HL-60/S4 (cell line): ENCODE data around the gene CREB3L2.

Experiments used
- in situ Hi-C: fragments of 300-500 bp; cut with MboI; formaldehyde crosslinking; loops from 2 replicates; pipeline ENCODE4 v1.14.3; 2022; ENCODE audit warnings: low sequenced_read_pairs

CREB3L2 gene

GRCh38 chr7:137881607-137882260, 120.2 kb downstream of the CREB3L2 start:
- in situ Hi-C loops, result no loop called here

DNA sequence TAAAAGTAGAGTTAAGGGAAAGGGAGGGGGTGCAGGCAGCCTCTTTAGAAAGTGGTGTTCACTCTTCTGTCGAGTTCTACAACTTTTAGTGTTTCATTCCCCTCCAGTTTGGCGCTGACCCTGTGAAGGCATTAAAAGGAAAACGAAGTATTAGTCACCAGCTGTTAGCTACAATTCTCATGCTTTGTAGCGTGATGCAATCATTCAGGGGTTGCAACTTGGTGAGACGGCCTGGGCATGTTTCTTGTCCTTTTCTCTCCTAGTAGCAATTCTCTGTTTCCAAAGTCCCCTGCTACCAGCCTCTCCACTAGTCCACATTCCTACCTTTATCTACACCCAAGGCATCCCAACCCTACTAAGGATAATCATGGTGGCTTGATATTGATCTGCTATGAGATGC, 121.5 kb downstream of the CREB3L2 start:
- in situ Hi-C loops, result no loop called here

DNA sequence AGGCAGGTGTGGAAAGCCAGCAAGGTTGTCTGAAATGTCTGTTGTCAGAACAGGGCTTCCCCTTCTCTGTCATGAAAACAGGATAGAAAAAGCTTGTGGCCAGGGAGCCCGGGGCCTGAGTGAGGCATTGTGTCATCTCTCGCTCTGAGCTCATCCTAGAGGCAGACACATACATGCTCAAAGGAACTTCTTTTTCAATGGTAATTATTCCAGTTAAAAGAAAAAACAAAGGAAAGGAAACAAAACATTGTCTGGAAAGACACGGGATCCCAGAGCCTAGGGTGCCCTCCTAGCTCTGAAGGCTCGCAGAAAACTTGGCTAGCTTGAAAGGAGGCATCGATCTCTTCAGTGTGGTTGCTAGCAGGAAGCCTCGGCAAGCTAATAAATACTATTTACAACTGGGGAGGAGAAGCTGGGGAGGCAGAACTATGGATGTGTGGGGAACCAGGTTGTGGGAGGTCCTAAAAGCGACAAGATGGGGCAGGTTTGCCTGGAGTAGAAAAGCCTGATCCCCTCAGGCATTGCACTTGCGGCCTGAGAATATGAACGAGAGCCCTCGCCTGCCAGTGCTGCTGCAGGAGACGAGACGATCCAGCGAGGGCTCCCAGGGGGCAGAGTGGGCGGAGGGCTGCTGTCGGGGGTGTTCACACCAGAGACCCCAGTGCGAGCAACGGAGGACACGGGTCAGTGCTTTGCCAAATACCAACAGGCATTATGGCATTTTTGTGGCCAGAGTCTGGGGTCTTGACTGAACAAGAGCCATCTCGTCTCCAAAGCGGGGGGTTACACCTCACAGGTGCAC, 122.3 kb downstream of the CREB3L2 start:
- in situ Hi-C loops, result no loop called here

DNA sequence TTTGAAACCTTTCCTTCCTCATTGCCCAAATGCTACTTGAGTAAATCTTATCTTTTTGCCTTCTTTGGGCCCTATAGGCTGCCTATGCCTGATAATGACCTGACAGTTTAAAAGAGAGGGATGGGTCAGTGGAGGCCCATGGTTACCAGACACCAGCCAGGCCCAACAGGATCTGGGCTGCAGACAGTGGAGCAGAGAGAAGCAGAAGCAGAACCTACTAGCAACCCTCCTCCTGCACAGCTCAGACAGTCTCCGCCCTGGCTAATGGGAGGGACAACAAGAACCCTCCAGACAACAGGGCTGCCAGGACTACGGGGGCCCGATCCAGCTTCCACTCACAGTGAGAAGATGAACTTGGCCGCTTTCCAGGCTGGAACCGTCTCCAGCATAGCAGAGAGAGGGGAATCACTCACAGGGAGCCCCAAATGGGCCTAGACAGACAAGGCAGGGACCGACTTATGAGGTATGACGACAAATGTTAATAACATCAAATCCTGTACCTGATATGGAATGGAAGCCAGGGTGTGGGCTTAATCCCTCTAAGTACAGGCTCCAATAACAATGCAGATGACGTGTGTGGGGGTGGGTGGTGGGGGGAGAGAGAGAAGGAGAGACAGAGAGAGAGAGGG, 123.4 kb downstream of the CREB3L2 start:
- in situ Hi-C loops, result no loop called here

DNA sequence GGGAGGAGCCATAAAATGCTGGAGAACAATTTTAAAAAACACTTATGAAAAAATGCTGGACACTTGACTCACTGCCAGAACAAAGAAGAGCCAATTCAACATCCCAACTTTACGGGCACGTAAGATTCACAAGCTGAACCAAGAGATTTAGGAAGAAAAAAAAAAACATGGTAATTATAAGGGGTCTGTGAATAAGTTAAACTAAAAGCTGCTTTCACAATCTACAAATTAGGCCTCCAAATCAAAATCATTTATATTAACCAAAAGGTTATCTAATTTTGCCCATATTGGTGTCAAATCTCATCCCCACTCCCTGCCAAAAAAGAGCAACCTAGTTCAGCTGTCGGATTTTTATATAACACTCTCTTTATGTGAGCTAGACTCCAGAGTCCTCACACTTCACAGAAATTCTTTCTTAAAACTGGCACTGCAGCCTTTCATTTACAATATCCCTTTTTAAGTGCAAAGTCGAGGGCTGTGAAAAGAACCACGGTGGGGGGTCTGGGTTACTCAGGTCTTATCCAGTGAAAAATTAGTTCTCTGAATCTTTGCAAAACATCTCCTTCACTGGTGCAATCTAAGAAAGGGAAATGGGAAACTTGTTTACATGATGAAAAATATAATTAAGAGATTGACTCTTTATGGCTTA, 124.7 kb downstream of the CREB3L2 start:
- in situ Hi-C loops, result no loop called here

DNA sequence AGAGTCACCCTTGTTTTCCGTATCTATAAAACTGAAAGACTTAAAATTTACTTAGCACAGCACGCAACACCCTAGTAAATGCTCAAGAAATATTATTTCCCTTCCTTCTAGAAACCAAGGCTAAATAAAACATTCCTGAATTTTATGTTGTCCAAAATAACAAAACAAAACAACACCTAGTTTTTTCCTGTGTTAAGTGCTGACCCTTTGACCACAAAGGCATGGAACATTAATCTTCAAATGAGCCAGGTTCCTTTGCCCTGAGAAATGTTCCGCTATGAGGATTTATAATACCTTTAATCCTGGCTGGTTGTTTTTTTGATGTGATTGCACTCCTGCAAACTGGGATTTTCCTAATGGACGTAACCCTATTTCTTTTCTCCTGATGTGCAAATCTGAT, 126.1 kb downstream of the CREB3L2 start:
- in situ Hi-C loops, result no loop called here

- in situ Hi-C loops, result no loop called here
Observed at GRCh38 chr7:137873979-137874777, 127.7 kb downstream of the CREB3L2 start.

- in situ Hi-C loops, result no loop called here
Observed at GRCh38 chr7:137873524-137873923, 128.4 kb downstream of the CREB3L2 start.

DNA sequence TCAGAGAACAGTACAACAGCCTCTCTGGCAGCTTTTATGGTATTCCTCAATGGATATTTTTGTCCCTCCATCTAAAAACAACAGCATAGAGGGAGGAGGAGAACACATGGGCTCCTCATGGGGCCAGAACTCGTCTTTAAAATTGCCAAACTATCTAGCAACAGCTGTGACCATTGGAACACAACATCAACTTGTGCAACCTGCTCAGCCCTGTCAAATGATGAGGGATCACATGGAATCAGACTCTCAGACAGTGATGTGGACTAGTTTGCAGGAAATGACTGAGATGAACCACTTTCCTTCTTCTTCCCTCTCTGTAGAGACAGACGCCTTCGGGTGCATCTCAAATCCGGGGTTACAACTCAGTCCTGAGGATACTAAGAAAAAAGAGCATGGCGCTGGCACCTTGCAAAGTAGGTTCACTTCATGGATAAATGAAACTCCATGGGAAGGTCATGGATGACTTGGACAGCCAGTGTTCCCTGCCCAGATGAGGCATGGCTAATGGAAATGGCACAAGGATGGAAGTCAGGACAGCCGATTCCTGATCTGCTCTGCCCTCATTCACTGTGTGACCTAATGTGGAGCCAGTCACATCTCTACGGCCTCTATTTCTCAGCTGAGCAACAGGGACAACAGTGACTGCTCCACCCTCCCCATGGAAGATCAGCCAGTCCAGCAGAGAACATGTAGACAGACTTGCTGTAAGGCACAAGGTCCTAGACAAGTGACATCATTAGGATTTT, 130.5 kb downstream of the CREB3L2 start:
- in situ Hi-C loops, result no loop called here

GRCh38 chr7:137870684-137871083, 131.2 kb downstream of the CREB3L2 start:
- in situ Hi-C loops, result no loop called here

DNA sequence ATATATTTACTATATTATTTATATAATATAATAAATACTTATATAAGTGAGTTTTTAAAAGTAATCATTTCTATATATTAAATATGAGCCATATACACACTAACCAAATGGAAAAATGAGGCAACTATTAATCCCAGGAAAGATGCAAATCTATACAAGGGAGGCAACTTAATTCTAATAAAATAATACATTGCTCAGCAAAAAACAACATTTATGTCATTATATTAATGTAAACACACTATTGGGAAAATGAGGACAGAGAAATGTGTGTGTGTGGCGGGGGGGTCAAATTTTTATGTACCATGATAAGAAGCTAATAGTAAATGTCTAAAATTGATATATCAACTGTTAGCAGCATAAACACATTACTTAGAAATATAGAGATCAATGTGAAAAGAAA, 131.8 kb downstream of the CREB3L2 start:
- in situ Hi-C loops, result no loop called here

GRCh38 chr7:137869260-137869659, 132.6 kb downstream of the CREB3L2 start:
- in situ Hi-C loops, result no loop called here

- in situ Hi-C loops, result no loop called here
Observed at GRCh38 chr7:137867289-137867688, 134.6 kb downstream of the CREB3L2 start.

DNA sequence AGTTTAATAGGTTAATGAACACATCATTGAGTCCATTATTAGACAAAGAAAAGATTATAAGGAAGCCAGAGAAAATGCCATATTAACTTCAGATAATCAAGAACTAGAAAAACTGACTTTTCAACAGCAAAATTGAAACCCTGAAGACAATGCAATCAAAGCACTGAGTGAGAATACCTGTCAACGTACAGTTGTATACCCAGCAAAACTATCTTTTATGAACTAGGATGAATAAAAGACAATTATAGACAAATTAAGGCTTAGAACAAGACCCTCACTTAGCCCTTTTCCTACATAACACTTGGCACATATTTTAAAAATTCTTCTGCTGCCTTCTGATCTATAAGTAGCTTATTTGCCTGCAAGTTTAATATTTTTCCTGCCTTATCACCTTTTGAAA, 136.1 kb downstream of the CREB3L2 start:
- in situ Hi-C loops, result no loop called here

GRCh38 chr7:137862964-137863363, 138.9 kb downstream of the CREB3L2 start:
- in situ Hi-C loops, result no loop called here

- in situ Hi-C loops, result no loop called here
Observed at GRCh38 chr7:137862358-137862757, 139.5 kb downstream of the CREB3L2 start.

GRCh38 chr7:137860542-137860941, 141.3 kb downstream of the CREB3L2 start:
- in situ Hi-C loops, result no loop called here

DNA sequence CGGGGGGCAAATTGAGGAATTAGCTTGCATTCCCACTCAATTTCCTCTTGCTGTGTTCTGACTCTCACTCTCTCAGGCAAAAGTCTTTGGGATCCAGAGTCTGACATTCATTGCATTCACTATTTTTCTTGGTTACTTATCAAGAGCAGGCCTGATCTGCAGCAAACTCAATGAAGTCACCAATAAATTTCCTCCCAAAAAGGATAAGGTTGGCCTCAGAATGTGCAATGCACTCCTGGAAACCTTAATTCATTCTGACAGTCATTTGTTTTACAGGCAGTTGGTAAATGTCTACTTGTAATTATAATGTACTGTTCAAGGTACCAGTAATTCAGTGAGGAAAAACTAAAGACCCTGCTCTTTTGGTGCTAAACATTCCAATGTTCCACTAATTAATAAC, 148.8 kb downstream of the CREB3L2 start:
- in situ Hi-C loops, result no loop called here

- in situ Hi-C loops, result no loop called here
Observed at GRCh38 chr7:137852108-137852507, 149.8 kb downstream of the CREB3L2 start.
